ENCODE results near the gene OCSTAMP.

The OCSTAMP gene, protein sequence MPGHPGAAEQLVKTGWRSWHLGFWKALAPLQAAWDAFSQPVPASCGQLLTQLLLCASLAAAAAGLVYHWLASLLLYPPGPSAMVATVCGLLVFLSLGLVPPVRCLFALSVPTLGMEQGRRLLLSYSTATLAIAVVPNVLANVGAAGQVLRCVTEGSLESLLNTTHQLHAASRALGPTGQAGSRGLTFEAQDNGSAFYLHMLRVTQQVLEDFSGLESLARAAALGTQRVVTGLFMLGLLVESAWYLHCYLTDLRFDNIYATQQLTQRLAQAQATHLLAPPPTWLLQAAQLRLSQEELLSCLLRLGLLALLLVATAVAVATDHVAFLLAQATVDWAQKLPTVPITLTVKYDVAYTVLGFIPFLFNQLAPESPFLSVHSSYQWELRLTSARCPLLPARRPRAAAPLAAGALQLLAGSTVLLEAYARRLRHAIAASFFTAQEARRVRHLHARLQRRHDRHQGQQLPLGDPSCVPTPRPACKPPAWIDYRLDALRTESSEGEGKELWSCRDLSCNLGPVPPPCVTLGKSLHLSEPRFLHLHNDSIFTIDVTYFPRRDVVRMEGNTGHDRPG

DNA sequence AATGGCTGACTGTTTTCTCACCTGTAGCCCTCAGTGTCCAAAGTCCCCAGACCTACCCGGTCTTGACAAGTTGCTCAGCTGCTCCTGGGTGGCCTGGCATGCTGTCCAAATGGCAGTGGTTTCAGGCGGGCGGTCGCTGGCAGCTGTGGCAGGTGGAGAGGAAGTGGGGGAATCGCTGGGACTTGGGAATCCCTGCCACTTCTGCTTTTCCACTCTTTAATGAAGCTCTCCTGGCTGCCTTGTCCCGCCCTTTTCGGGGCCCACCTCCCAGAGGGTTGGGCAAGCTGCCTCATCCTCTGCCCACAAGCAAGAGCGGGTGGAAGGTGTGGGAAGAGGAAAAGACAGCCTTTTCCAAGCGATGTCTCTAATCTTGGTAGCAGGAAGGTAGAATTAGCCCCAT lies at the start of gene OCSTAMP:
Gene OCSTAMP (minus strand): TSS at position 194 of the 400 bp plus-strand sequence. CDS start 94 bp downstream, at position 100.
- H3K36me3 Mint-ChIP-seq (ENCODE audit: insufficient read depth): no peaks in the 10 kb centered on the region
- no peaks in the 10 kb centered on the region for H3K27me3 Mint-ChIP-seq
- H3K9me3 Mint-ChIP-seq: no peaks in the 10 kb centered on the region
- no peak within 1 kb of the TSS for H3K27ac Mint-ChIP-seq (ENCODE audit: low read depth)
- ATAC-seq (replicated peaks; ENCODE audit: extremely low read depth, poor library complexity, severe bottlenecking) (no peak), DNase-seq (ENCODE audit: low spot score in 2 of 2) (no peak)
- no peak within 1 kb of the TSS for H3K4me3 Mint-ChIP-seq
- H3K4me1 Mint-ChIP-seq: peaks cover 19% of the 10 kb centered on the region

DNA sequence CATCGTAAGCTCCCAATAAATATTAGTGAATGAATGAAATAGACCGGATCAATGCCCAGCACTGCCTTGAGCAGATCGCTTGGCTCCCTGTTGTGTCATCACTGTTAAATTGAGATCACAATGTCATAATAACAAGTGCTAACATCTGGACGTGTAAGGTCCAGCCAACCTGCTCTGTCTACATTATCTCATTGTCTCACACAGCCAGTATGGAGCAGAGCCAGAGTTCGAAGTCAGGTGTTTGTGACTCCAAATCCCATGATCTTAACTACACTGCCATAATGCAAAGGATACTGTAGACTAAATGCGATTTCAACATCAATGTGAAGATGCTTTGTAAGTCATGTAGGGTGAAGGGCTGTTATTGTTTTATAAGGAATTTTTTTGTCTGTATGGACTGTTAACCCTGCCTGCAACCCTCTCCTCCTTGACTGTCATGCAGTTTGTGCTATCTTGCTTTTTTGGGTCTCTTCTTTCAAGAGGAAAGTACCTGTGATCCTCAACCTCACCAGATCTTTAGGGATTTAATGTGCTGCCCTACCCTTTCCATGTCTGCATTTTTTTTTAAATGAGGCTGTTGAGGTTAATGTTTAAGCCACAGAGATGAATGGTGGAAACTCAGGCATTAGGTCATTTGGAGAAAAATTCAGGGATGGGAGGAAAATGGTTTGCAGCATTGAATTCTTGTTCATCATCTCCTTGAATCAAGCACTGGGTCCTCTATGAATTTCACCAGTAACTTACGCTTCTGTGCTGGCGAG lies 49.0 kb upstream of the OCSTAMP start:
- peaks cover 36% of the 10 kb centered on the region for H3K27me3 Mint-ChIP-seq
- no peak overlapping the region for H3K27ac Mint-ChIP-seq (ENCODE audit: low read depth)
- no peaks in the 10 kb centered on the region for H3K4me1 Mint-ChIP-seq
- DNase-seq (ENCODE audit: low spot score in 2 of 2) (no peak), ATAC-seq (replicated peaks; ENCODE audit: extremely low read depth, poor library complexity, severe bottlenecking) (no peak)
- no peaks in the 10 kb centered on the region for H3K9me3 Mint-ChIP-seq
- H3K36me3 Mint-ChIP-seq (ENCODE audit: insufficient read depth): no peaks in the 10 kb centered on the region
- H3K4me3 Mint-ChIP-seq: no peak overlapping the region

DNA sequence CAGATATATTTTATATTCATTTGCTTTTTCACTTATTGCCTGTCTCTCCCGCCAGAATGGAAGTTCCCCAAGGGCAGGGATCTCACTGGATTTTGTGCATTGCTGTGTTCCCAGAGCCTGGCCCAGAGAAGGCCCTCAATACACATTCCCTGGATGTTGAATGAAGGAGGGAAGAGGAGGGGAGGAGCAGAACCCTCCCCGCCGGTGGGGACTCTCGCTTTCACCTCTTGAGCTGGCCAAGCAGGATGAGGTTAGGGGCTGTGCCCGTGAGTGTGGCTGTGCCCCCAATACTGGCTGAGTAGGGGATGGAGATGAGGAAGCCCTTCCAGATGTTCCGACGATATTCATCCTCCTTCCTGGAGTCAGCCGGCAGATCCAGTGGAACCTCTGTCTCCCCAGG lies 45.5 kb upstream of the OCSTAMP start:
- Mint-ChIP-seq H3K9me3 (no peaks in the 10 kb centered on the region), H3K4me3 (no peak overlapping the region), H3K27me3 (peaks cover 36% of the 10 kb centered on the region), H3K36me3 (ENCODE audit: insufficient read depth) (no peaks in the 10 kb centered on the region), H3K27ac (ENCODE audit: low read depth) (no peak overlapping the region), H3K4me1 (no peaks in the 10 kb centered on the region)
- DNase-seq (ENCODE audit: low spot score in 2 of 2): no peak
- no peak for ATAC-seq (replicated peaks; ENCODE audit: extremely low read depth, poor library complexity, severe bottlenecking)

DNA sequence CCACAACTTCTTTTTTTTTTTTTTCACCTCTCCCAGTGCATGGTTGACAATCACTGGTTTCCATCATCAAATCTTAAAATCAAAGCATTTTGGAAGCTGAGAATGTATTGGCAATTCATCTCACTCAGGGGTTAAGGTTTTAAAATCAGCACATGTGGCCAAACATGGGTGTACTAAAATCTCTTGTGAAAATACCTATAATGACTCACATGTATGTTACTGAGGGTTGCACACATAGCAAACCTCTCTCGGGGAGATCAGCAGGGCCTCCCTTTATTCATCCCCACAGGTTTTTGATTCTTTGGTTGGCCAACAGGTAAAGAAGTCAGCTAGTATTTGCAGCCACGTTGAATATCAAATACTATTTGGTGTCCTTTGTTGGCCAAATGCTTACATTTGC lies 44.3 kb upstream of the OCSTAMP start:
- Mint-ChIP-seq H3K27me3 (peaks cover 27% of the 10 kb centered on the region), H3K9me3 (no peaks in the 10 kb centered on the region), H3K27ac (ENCODE audit: low read depth) (no peak overlapping the region), H3K4me3 (no peak overlapping the region), H3K36me3 (ENCODE audit: insufficient read depth) (no peaks in the 10 kb centered on the region), H3K4me1 (no peaks in the 10 kb centered on the region)
- ATAC-seq (replicated peaks; ENCODE audit: extremely low read depth, poor library complexity, severe bottlenecking): no peak
- DNase-seq (ENCODE audit: low spot score in 2 of 2): no peak

DNA sequence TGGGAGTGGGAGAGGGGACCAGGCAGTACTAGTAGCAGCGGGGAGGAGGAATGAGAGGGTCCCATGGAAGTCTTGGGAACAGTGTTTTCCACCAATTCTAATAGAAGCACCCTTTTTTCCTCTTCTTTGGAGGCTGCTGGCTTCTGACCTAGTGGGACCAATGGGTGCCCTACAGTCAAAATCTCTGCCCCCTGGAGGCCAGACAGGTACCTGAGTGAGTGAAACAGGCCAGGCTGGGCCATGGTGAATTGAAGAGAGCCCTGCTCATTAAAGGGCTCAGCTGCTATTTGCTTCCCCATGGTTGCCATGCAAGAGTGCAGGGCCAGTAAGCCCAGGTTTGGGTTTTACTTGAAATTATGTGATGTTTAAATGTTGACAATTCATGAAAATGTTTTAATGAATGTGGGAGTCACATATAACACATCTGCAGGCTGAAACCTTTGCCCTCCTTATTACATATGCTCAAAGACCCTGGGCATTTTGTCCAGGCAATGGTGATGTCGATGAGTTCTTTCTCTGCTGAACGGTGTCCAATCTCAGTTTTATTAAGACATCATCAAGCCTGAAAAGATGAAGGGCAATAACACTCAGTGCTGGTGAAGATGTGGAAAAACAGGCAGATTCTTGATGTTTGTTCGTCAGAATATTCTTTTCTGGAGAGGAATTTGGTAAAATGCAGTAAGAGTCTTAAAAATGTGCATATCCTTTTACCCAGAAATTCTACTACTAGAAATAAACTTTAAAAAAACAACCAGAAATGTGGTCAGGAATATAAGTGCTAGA lies 42.3 kb upstream of the OCSTAMP start:
- H3K9me3 Mint-ChIP-seq: no peaks in the 10 kb centered on the region
- no peak for ATAC-seq (replicated peaks; ENCODE audit: extremely low read depth, poor library complexity, severe bottlenecking)
- peaks cover 7% of the 10 kb centered on the region for H3K4me1 Mint-ChIP-seq
- DNase-seq (ENCODE audit: low spot score in 2 of 2): no peak
- no peak overlapping the region for H3K27ac Mint-ChIP-seq (ENCODE audit: low read depth)
- H3K4me3 Mint-ChIP-seq: no peak overlapping the region
- H3K27me3 Mint-ChIP-seq: peaks cover 13% of the 10 kb centered on the region
- no peaks in the 10 kb centered on the region for H3K36me3 Mint-ChIP-seq (ENCODE audit: insufficient read depth)

DNA sequence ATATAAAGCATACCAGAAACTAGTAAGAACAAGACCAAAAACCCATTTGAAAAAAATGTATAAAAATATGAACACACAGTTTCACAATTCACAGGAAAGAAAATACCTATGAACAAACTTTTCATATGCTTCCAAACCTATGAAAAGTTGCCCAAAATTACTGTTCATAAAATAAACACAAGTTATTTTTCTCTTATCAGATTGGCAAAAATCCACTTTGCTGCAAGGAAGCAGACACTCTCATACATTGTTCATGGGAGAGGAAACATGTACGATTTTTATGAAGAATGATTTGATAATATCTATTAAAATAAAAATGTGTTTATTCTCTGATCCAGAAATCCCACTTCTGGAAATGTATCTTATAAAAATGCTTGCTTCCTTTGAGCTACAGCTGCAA lies 40.0 kb upstream of the OCSTAMP start:
- H3K4me1 Mint-ChIP-seq: peaks cover 7% of the 10 kb centered on the region
- no peaks in the 10 kb centered on the region for H3K36me3 Mint-ChIP-seq (ENCODE audit: insufficient read depth)
- no peak overlapping the region for H3K27ac Mint-ChIP-seq (ENCODE audit: low read depth)
- no peak overlapping the region for H3K4me3 Mint-ChIP-seq
- no peak for DNase-seq (ENCODE audit: low spot score in 2 of 2)
- peaks cover 4% of the 10 kb centered on the region for H3K27me3 Mint-ChIP-seq
- H3K9me3 Mint-ChIP-seq: no peaks in the 10 kb centered on the region
- no peak for ATAC-seq (replicated peaks; ENCODE audit: extremely low read depth, poor library complexity, severe bottlenecking)

DNA sequence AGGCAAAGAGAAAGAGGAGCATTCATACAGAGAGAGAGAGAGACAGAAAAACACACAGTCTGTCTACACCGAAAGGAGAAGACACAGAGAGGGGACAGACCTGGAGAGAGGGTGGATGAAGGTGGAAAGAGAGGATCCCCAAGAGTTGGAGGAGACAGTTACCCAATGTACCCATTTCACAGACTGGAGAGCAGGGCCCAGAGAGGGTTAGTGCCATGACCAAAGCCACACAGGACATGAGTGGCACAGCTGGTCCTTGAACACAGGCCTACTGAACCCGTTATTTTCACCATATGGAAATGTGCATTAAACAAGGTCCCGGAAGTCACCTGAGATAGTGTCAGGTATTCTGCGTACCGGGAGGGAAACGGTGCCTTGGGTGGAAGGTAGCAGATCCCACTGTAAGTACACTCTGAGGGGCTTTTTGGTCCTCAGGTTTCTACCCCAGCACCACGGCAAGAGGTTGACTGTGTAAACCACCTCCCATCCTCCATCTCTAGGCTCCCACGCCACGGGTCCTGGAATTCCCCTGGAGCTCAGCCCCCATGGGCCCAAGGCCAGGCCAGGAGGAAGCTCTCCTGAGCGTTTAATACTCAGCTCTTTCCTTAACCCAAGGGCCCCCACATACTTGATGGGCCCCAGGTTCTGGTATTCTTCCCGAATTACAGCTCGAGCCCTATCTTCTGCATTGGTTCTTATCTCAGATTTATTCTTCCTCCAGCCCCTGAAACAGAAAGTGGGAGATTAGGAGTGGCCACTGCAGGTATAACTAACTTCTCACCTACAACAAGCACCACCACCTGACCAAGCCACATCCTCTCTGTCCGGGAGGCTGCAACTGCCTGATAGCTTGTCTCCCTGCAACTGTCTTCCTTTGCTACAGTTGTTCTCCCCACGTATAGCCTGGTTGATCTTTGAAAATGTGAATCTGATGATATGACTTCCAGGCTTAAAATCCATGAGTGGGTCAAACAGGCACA lies 38.4 kb upstream of the OCSTAMP start:
- H3K36me3 Mint-ChIP-seq (ENCODE audit: insufficient read depth): no peaks in the 10 kb centered on the region
- no peaks in the 10 kb centered on the region for H3K27me3 Mint-ChIP-seq
- no peaks in the 10 kb centered on the region for H3K9me3 Mint-ChIP-seq
- DNase-seq (ENCODE audit: low spot score in 2 of 2): no peak
- H3K4me1 Mint-ChIP-seq: peaks cover 7% of the 10 kb centered on the region
- no peak overlapping the region for H3K4me3 Mint-ChIP-seq
- H3K27ac Mint-ChIP-seq (ENCODE audit: low read depth): no peak overlapping the region
- ATAC-seq (replicated peaks; ENCODE audit: extremely low read depth, poor library complexity, severe bottlenecking): no peak

DNA sequence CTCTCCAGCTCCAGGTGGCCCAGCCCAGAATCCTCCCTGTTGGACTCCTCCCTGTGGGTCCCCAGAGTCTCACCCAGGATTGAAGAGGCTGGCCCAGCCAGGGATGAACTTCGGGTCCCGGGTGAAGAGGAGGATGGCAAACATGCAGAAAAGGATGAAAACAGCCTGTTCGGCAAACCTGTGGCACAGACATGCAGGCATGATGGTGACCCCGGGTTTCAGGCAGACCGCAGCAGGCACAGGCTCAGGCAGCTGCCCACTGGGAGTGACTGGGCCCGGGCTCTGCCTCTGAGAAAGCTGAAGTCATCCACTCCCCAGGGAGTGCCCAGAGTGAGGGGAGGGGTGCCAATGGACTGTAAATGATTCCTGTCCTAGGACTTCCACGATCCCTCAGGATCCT lies 37.5 kb upstream of the OCSTAMP start:
- no peak for DNase-seq (ENCODE audit: low spot score in 2 of 2)

DNA sequence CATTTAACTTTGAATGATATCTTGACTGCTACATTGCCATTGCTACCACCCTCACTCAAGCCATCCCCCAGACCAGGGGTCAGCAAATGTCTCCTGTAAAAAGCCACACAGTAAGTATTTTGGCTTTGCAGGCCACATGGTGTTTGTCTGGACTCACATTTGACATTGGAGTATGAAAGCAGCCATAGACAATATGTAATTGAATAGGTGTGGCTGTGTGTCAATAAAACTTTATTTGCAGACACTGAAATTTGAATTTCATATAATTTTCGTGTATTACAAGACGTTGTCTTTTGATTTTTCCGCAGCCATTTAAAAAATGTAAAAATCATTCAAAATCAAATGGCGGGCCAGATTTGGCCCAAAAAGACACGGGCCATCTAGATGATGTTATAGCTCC lies 36.3 kb upstream of the OCSTAMP start:
- H3K27ac Mint-ChIP-seq (ENCODE audit: low read depth): no peak overlapping the region
- H3K27me3 Mint-ChIP-seq: peaks cover 2% of the 10 kb centered on the region
- no peak for DNase-seq (ENCODE audit: low spot score in 2 of 2)
- H3K9me3 Mint-ChIP-seq: no peaks in the 10 kb centered on the region
- no peaks in the 10 kb centered on the region for H3K36me3 Mint-ChIP-seq (ENCODE audit: insufficient read depth)
- no peak for ATAC-seq (replicated peaks; ENCODE audit: extremely low read depth, poor library complexity, severe bottlenecking)
- H3K4me1 Mint-ChIP-seq: peaks cover 7% of the 10 kb centered on the region
- H3K4me3 Mint-ChIP-seq: no peak overlapping the region

More for the DNA sequence above, 37.5 kb upstream of the OCSTAMP start:
- ATAC-seq (replicated peaks; ENCODE audit: extremely low read depth, poor library complexity, severe bottlenecking): no peak
- H3K27me3 Mint-ChIP-seq: no peaks in the 10 kb centered on the region
- no peaks in the 10 kb centered on the region for H3K36me3 Mint-ChIP-seq (ENCODE audit: insufficient read depth)
- no peak overlapping the region for H3K4me3 Mint-ChIP-seq
- H3K4me1 Mint-ChIP-seq: peaks cover 7% of the 10 kb centered on the region
- H3K27ac Mint-ChIP-seq (ENCODE audit: low read depth): no peak overlapping the region
- H3K9me3 Mint-ChIP-seq: no peaks in the 10 kb centered on the region

DNA sequence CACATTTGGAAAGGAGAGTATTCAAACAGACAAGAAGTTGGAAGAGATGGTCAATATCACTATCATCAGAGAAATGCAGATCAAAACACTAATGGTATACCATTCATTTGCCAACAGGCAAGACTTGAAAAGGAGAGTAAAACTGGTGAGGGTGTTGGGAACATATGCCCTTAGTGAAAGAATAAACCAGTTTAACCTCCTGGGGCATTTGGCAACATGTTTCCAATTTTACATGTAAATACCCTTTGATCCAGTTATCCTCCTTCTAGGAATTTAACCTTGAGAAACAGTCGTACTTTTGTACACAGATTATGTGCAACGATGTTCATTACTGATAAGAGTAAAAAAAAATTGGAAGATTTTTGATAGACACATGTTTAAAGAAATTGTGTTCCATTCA lies 34.1 kb upstream of the OCSTAMP start:
- Mint-ChIP-seq H3K36me3 (ENCODE audit: insufficient read depth) (no peaks in the 10 kb centered on the region), H3K27ac (ENCODE audit: low read depth) (no peak overlapping the region), H3K4me3 (no peak overlapping the region), H3K4me1 (peaks cover 7% of the 10 kb centered on the region), H3K9me3 (no peaks in the 10 kb centered on the region), H3K27me3 (peaks cover 11% of the 10 kb centered on the region)
- no peak for DNase-seq (ENCODE audit: low spot score in 2 of 2)
- no peak for ATAC-seq (replicated peaks; ENCODE audit: extremely low read depth, poor library complexity, severe bottlenecking)

DNA sequence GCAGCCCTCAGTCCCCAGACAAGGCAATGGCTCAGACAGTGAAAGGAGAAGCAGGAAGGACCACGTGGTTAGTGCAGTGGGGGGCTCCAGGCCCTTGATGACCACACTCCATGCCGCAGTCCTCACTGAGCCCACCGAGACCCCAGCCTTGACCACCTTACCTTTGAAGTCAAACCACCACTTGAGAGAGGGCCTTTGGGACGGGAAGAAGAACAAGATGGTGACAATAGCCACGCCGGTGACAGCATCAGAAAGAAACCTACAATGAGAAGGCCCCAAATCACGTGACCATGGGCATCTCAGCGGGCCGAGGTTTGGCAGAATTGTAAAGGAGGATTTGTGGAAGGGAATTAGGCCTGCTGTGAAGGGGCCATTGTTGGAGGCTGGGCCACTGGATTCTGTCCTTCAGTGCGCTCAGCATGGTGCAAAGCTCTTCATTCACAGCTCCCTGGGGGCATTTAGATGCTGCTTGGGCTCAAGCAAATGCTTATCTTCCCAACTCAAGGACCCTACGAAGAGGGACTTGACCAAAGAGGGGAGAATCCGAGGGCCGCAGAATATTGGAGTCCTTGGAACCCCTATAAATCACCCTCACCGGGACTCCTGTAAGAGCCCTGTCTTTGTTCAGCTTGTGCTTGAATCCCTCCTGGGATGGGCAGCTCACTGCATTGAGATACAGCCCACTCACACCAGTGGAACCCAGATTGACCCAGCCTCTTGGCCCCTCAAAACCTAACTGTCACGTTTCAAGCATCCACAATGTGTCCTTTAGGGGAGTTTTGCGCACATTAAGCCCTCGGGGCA lies 33.2 kb upstream of the OCSTAMP start:
- H3K27ac Mint-ChIP-seq (ENCODE audit: low read depth): no peak overlapping the region
- H3K4me1 Mint-ChIP-seq: no peaks in the 10 kb centered on the region
- H3K36me3 Mint-ChIP-seq (ENCODE audit: insufficient read depth): no peaks in the 10 kb centered on the region
- H3K9me3 Mint-ChIP-seq: no peaks in the 10 kb centered on the region
- ATAC-seq (replicated peaks; ENCODE audit: extremely low read depth, poor library complexity, severe bottlenecking) (no peak), DNase-seq (ENCODE audit: low spot score in 2 of 2) (no peak)
- no peak overlapping the region for H3K4me3 Mint-ChIP-seq
- H3K27me3 Mint-ChIP-seq: peaks cover 11% of the 10 kb centered on the region

Data from central memory CD8-positive, alpha-beta T cell (primary cell).